Breast epithelium (tissue), 3 donors: Measurements from ENCODE around the gene RAPGEF1.

Source experiments
- CTCF ChIP-seq, 3 donors: fragments of 450-650 bp; IDR thresholded peaks; one replicate each; pipeline ENCODE4 v1.5.1; 2016 to 2017; ENCODE audit warnings: antibody characterized with exemption in 3 of 3, mild to moderate bottlenecking in 3 of 3, moderate library complexity in 3 of 3
- POLR2A ChIP-seq: fragments of 450-650 bp; IDR thresholded peaks from one replicate; pipeline ENCODE4 v1.6.1; 2016; ENCODE audit warnings: antibody characterized with exemption, mild to moderate bottlenecking, moderate library complexity
- POLR2AphosphoS5 ChIP-seq, 3 donors: sonication (generic); formaldehyde crosslinking; IDR thresholded peaks; one replicate each; pipeline ENCODE4 v1.6.1; 2017; ENCODE audit warnings: antibody characterized with exemption in 3 of 3

- TF ChIP-seq CTCF (IDR thresholded peaks at IDR 0.05), result no peak
- no peak for TF ChIP-seq POLR2A
- no peak for TF ChIP-seq POLR2AphosphoS5 (IDR thresholded peaks at IDR 0.05)
Observed at GRCh38 chr9:131693651-131694597, 46.0 kb downstream of the RAPGEF1 start.
